T1000 (cell line): Measurements from ENCODE around the gene CDS1.
"Not testable (repeated sequence)": the region's sequence is repeated elsewhere in the genome, so short reads cannot be mapped to it uniquely, and the experiment has no call there.

Experiments
- DNase-seq: peaks from one replicate; lab custom pipeline; 2025; ENCODE audit warnings: mixed read lengths; lab: John Stamatoyannopoulos, UW

Gene CDS1

DNA sequence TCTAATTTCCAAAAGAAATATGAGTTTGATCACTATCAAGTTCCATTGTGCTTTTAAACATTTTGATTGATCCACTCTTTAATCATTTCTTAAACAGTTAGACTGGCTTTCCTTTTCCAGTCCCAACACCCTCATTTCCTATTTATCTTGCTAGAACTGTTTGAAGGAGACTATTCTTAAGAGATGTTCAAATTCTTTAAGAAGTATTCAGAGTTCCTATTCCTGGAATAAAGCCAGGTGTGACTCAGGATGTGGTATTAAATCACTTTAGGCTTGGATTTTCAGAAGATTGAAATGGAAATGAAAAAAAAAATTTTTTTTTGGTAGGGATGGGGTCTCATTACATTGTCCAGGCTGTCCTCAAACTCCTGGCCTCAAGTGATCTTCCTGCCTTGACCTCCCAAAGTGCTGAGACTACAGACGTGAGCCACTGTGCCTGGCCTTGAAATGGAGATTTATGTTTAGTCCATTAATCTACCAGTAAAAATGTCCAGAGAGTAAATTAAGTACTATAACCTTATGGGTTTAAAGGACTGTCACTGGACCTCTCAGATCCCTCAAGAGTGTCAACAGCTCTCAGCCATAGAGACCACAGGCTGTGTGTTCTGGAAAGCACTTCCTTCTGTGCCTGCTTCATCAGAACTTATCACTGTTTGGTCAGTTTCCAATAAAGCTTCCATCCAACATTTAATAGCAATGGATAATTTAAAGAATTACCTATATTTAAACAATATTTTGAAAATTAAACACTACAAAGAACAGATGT, 90.7 kb downstream of the CDS1 start:
- DNase-seq: no peak

- no peak for DNase-seq
Observed at GRCh38 chr4:84677093-84677492, 94.2 kb downstream of the CDS1 start.

GRCh38 chr4:84677995-84678394, 95.1 kb downstream of the CDS1 start:
- no peak for DNase-seq

DNA sequence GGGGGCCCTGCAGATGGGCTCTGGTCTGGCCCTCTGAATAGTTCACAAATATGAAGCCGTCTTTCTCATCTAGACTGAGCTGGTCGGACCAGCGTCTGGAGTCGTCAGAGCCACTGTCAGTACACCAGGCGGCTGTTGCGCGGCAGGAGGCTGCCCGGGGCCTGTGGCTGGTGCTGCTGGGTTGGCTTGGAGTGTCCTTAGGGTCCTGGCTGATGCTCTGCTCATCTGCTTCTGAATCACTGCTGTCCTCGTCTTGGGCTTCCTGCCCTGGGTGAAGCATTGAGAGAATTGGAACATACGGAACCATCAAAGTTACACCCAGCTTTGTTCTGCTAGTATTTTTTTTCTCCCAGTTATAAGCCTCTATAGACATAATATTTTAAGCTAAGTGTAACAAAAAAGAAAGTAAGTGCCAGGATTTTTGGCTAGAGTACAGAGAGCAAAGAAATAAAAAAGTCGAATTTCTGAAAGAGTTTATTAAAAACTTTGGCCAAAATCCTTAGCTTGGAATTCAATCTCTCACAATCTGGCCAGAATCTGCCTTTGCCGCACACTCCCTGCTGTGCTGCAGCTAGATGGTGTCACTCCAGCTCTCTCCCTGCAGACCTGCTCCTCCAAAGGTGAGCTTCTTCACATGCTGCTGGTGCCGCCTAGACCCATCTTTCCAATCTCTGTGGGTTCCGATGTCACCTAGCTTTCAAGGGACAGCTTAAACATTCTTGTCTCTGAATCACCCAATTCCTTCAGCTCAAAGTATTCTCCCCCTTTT, 96.2 kb downstream of the CDS1 start:
- DNase-seq: no peak

DNA sequence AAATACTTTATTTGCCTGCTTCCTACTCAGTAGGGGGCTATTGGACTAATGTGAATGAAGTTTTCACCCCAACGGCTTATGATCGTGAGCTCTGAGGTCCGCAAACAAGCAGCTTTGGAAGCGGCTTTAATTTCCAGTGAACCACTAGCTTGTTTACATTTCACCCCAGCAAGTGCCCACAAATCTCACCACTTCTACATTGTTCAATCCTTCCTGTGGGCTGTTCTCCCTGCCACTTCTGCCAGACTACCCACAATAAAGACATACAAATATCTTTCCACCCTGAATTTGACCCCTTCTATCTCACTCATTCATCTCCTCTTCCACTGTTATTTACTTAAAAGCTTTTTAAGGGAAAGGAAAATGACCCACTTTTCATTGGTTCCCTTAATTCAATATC, 98.0 kb downstream of the CDS1 start:
- no peak for DNase-seq

- DNase-seq: no peak
Observed at GRCh38 chr4:84681486-84682274, 98.8 kb downstream of the CDS1 start.

DNA sequence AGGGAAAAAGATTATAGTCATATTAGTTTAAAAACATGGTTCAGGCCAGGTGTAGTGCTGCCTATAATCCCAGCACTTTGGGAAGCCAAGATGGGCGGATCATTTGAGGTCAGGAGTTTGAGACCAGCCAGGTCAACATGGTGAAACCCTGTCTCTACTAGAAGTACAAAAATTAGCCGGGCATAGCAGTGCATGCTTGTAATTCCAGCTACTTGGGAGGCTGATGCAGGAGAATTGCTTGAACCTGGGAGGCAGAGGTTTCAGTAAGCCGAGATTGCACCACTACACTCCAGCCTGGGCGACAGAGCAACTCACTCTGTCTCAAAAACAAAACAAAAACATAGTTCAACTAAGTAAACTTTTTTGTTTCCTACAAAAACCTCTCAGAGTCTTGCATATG, 99.7 kb downstream of the CDS1 start:
- not testable (repeated sequence) for DNase-seq

- DNase-seq: no peak
Observed at GRCh38 chr4:84683064-84683850, 100.3 kb downstream of the CDS1 start.

DNA sequence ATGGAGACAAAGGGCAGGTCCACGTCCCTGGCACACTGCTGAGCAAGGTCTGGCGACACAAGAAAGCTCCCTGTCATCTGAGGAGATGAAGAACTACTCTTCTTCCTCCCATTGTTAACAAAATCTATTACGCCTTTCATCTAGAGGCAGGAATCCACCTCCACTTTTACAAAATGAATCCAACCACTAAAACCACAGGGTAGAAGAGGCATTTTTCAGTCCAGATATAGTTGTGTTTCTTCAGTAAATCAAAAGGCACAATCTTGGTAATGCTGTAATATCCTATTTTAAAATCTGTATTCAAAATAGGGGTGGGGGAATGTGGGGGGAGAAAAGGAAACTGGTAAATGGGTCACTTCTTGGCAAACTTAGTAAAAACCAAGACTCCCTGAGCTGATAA, 101.4 kb downstream of the CDS1 start:
- no peak for DNase-seq

- no peak for DNase-seq
Observed at GRCh38 chr4:84685105-84685504, 102.2 kb downstream of the CDS1 start.

DNA sequence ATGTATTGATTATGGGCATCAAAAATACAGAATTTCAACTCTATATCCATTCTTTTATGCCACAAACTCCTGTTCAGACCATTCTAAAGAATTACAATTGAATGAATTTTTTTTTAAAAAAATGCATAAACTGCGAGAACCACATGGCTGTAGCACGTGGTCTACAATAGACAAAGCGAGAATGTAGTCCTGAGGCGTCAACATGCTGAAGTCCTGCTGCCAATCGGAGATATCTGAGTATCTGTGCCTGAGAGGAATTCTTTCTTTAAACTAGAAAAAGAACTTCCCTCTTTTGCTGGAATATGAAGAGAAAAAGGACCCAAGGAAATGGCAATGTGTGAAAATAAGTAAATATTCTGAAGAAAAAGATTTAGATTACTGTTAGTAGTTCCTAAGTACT, 105.7 kb downstream of the CDS1 start:
- DNase-seq: no peak

DNA sequence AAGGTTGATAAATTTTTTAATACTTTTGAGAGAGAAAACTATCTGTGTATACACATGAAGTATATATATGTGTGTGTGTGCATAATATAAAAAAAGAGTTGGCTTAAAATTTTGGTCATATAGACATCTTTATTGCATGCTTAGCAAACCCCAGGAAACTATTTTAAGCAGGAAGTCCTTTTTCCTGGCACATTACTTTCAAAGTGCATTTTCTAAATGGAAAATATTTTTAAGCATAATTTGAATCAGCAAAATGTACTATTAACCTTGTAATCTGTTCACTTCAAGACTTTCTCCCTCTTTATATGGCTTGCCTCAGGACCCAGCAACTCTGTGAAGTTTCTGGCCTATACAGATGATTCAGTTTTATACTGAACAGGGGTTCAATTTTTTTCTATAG, 106.3 kb downstream of the CDS1 start:
- DNase-seq: no peak

DNA sequence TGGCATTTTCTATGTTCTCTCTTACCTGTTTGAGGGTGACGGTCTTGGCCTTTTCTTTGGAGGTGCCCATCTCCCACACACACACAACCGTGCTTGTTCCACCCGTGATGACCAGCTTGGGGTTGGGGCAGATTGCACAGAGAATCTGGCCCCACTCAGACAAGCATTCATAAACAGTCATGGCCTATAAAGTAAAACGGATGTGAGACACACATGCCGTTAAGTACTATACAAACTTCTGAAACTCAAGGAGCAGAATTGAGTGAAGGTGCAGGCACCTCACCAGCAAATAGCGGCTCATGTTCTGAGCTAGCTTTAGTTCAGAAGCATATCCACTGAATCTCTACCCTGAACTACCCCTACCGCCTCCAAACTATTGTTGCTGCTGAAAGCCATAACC, 107.6 kb downstream of the CDS1 start:
- no peak for DNase-seq

DNA sequence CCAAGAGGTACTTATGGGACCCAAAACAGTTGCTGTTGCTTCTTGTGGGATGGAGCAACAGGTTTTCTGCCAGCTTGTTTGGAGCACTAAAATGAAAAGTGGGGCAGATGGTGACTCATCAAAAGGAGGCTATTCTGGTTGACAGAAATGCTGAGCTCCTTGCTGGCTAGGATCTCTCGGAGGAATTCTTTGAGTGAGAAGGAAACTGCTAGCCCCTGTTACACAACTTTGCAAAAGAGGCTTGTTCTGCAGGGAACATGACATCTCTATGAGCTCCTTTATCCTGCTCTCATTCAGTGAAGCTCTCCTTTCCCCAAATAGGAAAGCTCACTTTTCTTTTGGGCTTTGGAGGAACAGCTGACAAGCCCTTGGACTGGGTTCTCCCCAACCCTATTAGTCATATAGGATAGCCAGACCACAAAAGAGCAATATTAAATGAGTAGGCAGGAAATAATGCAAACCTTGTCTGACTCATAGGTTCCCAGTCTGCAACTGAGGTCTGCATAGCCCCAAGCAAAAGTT, 108.3 kb downstream of the CDS1 start:
- peak; percentile 50 for DNase-seq

GRCh38 chr4:84691800-84692199, 108.9 kb downstream of the CDS1 start:
- DNase-seq: no peak

GRCh38 chr4:84697159-84697558, 114.2 kb downstream of the CDS1 start:
- no peak for DNase-seq

DNA sequence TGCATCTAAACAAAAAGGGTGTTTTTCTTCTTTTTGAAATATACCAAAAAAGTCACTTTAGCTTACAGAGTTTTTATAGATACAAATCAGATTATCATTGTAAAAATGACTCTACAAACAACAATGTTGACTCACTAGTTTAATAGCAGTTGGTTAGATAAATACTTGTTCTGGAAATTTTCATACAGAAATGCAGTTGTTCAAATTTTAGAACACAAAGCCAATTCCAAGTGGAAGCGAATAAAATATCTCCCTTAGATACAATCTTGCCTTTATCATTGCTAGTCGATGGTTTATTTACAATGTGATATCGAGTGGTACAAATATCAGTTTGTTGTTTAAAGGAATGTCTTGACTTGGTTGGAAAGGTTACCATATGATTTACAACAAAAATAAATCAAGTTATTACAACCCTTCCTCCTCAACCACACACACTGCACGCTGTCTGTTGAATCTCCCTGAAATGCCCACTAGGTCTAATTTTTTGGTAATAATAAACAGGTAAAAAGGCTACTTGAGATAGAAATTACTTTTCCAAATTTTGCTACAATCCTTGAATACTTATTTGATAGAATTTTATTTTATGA, 114.8 kb downstream of the CDS1 start:
- DNase-seq: no peak

DNA sequence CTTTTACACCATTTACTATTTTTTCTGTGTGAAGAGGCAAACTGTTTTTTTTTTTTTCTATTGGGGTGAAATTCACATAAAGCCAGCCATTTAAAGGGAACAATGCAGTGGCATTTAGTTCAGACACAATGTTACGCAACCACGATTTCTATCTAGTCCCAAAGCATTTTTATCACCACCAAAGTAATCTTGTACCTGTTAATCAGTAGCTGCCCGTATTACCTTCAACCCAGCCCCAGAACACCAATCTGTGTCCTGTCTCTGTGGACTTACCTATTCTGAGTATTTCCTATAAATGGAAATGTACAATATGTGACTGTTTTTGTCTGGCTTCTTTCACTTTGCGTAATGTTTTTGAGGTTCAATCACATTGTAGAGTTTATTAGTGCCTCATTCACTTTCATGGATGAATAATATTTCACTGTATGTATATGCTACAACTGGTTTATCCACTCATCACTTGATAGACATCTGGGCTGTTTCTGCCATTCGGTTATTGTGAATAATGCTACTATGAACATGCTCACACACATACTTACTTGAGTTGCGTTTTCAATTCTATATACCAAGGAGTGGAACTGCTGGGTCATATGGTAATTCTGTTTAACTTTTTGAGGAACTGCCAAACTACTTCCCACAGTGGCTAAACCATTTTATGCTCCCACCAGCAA, 116.2 kb downstream of the CDS1 start:
- DNase-seq: no peak
